Measurements from ENCODE around the gene GTF3C6.

DNA sequence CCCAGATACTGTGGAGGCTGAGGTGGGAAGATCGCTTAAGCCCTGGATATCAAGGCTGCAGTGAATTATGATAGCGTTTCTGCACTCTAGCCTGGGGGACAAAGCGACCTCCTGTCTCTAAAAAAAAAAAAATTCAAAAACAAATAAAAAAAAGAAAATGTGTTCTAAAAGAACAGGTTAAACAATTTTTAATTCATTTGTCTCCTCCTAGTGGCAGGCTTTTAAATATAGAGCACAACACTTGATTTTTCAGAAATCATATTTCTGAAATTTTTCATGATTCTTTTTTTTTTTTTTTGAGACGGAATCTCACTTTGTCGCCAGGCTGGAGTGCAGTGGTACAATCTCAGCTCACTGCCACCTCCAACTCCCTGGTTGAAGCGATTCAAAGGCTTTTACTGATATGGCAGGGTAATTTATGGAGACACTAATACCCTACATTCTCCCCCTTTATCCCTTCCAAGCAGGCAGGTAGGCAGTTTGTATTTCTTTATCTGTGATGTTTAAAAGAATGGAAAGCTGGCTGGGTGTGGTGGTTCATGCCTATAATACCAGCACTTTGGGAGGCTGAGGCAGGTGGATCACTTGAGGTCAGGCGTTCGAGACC, 8.7 kb upstream of the GTF3C6 start:
- no peak for TF ChIP-seq ZSCAN4 (tag by site-specific recombination; IDR thresholded peaks at IDR 0.05)
- no peak for TF ChIP-seq ZNF146 (tag by site-specific recombination; IDR thresholded peaks at IDR 0.05)
- TF ChIP-seq ZNF76 (tag by site-specific recombination; IDR thresholded peaks at IDR 0.05; ENCODE audit: borderline replicate concordance, low read depth), result no peak
- 0 out of 2 replicates have a peak, but pooled peaks have one; percentile 20 for TF ChIP-seq CTCF (tag by site-specific recombination; IDR thresholded peaks at IDR 0.05)
- TF ChIP-seq ZNF561 (tag by site-specific recombination; IDR thresholded peaks at IDR 0.05; ENCODE audit: borderline replicate concordance), result no peak
